GM12873 (cell line): ENCODE results near the gene PLXDC1.

Experiments used
- CTCF ChIP-seq: IDR thresholded peaks from 2 replicates; pipeline ENCODE4 v1.5.1; 2012; ENCODE audit warnings: low read depth, mild to moderate bottlenecking, moderate library complexity, low read length, control low read depth; ENCODE audit not compliant: insufficient read depth; ENCODE audit errors: missing control alignments

PLXDC1 gene

GRCh38 chr17:39141915-39142664 lies 9.3 kb downstream of the PLXDC1 start:
- no peak for TF ChIP-seq CTCF

- no peak for TF ChIP-seq CTCF
Observed at GRCh38 chr17:39141294-39141693, 10.1 kb downstream of the PLXDC1 start.

- no peak for TF ChIP-seq CTCF
Observed at GRCh38 chr17:39139561-39139960, 11.9 kb downstream of the PLXDC1 start.

- TF ChIP-seq CTCF = no peak
Observed at GRCh38 chr17:39139161-39139511, 12.3 kb downstream of the PLXDC1 start.

- no peak for TF ChIP-seq CTCF
Observed at GRCh38 chr17:39138431-39139160, 12.8 kb downstream of the PLXDC1 start.

GRCh38 chr17:39134878-39135277 lies 16.6 kb downstream of the PLXDC1 start:
- TF ChIP-seq CTCF = no peak

GRCh38 chr17:39132192-39132610 lies 19.2 kb downstream of the PLXDC1 start:
- TF ChIP-seq CTCF = no peak
